Measurements from ENCODE around the gene POLE.

DNA sequence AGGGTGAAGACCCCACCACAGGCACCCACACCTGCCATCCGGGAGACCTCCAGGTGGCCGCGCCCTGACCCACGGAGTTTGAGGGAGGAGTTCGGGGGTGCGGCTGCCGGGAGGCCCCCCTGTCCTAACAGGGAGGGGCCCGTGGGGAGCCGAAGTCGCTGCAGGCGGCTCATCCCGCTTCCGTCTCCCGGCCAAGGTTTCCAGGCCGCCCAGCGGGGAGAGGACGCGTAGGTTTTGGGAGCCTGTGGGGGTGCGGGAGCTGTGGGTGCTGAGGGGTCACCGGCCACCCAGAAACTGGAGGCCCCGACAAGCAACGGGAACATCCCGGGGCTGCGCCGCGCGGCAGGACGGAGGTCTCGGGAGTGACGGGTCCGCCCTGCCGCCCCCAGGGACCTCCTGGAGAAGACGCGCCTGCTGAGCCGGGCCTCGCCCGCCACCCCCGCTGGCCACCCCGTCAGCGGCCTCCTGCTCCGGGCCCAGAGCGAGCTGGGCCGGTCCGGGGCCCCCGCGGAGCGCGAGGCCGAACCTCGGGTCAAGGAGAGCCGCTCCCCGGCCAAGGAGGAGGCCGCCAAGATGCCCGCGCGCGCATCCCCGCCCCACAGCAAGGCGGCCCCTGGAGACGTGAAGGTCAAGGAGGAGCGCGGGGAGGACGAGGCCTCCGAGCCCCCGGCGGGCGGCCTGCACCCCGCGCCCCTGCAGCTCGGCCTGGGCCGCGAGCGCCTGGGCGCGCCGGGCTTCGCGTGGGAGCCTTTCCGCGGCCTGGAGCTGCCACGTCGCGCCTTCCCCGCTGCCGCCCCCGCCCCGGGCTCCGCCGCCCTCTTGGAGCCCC, 104.3 kb downstream of the POLE start:
- no peak for TF ChIP-seq POLR2A (IDR thresholded peaks at IDR 0.05)
- TF ChIP-seq, protein P1, sequence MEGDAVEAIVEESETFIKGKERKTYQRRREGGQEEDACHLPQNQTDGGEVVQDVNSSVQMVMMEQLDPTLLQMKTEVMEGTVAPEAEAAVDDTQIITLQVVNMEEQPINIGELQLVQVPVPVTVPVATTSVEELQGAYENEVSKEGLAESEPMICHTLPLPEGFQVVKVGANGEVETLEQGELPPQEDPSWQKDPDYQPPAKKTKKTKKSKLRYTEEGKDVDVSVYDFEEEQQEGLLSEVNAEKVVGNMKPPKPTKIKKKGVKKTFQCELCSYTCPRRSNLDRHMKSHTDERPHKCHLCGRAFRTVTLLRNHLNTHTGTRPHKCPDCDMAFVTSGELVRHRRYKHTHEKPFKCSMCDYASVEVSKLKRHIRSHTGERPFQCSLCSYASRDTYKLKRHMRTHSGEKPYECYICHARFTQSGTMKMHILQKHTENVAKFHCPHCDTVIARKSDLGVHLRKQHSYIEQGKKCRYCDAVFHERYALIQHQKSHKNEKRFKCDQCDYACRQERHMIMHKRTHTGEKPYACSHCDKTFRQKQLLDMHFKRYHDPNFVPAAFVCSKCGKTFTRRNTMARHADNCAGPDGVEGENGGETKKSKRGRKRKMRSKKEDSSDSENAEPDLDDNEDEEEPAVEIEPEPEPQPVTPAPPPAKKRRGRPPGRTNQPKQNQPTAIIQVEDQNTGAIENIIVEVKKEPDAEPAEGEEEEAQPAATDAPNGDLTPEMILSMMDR (IDR thresholded peaks at IDR 0.05), result no peak

Data from heart left ventricle (tissue), 13 donors.